Measurements from ENCODE around the gene PRPF19.
A peak's percentile ranks its signal among the peaks of the same experiment; 100 is the strongest.

PRPF19 gene

DNA sequence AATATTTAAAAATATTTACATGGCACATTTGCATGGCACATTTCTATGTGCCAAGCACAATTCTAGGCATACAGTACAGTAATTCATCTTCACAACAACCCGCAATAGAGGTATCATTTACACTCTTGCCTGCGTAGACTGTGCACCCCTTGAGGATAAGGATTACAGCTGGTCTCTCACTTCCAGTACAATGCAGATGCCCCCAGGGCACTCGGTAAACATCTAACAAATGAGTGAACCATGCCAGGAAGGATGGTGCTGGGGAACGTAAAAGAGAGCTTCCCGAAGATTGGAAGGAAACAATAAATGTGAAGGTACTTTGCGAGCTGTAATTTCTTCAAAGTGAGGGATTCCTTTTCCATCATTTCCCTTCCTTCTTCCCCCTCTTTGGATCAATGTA, 1.3 kb downstream of the PRPF19 start:
- no peak for DNase-seq (ENCODE audit: low read depth)

DNA sequence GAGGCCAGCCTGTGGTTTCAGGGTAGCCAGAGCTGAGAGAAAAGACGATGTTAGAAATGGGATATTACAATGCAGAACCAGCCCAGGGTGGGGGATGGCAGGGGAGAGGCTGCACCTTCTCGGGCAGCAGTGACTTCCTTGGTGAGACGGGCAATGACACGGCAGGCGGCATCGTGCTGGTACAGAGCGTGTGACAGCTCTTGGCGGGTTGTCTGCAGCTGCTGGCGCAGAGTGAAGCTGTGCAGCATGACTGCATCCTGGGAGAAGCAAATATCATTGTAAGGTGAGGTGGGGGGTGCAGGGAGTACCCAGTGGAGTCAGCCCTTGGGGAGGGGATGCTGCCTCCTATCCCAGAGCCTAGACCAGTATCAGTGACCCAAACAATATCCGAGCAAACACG, 3.8 kb downstream of the PRPF19 start:
- DNase-seq (ENCODE audit: low read depth): no peak

DNA sequence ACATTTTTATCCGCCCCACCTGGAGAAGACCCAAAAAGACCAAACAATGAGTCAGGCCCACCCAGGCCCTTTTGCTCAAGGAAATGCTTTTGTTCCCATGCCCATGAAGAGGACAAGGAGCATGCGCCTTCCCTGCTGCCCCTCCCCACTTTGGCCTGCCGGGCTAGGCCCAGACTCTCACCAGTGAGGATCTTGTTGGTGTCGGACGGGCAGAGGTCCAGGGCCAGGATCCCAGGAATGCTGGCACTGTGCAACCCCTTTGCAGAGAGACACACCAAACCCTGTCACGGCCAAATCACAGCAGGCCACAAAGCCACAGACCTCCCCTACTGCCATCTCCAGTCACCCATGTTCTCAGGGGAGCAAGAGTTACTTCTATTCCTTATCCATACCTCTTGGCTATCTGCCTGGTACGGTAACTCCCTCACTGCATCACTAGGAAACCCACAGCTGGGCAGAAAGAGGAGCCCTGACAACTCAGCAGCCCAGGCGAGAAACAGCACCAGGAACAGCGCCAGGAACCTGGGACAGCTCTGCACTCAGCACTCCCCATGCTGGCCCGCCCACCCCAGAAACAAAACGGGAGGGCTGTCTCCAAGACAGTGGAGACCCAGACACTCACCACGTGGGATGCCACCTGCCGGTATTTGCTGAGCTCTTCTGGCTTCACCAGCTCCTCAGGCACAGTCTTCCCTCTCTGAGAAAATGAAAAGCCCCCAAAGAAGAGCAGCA, 5.5 kb downstream of the PRPF19 start:
- no peak for DNase-seq (ENCODE audit: low read depth)

DNA sequence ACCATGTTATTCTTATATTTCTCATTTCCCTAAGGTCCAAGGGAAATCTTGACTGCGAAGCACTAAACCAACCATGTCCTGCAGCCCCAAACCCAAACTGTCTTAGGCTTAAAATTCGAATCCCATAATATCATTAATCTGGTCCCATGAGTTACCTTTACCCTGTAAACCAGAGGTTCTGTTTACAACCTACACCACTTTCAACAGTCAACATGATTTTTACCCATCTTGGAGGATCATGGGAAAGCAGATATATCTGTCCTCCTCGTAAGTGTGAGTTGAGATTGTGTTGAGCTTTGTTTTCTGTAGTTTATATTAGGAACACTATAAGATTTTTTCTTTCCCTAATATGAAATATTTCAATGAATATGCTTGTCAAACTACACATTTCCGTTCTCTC, 6.4 kb downstream of the PRPF19 start:
- no peak for DNase-seq (ENCODE audit: low read depth)

DNA sequence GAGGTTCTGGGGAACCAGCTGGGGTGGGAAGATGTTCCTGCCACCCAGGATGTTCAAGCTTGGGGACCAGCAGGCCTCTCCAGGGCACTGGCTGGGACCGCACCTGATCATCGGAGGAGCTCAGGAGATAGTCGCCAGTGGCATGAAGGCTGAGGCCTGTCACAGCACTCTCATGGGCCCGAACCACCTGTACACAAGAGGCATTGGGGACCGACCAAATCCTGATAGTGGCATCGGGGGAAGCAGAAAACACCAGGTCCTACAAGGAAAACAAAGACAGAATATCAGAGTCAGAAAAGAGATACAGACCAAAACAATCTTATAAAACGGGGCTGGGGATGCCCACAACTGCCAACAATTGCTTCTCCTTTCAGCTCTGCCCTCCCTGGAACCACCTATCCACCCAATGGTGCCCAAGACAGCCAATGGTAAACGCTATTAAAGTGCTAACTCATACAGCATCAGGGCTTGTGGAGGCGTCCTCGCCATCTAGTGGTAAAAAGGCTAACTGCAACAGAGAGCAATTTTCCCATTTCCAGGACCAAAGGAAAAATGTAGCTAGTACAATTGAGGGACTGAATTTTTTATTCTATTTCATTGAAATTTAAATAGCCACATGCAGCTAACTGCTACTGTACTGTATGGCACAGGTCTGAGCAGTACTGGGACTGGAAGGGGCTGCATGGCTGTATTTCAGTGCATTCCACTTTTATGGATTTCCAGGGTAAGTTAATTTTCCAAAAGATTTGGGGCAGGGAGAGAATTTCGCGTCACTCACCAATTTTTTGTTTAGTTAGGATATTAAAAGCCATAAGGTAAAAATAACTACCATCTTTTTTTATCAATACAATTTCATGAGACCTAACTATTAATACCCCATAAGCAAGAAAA, 7.1 kb downstream of the PRPF19 start:
- DNase-seq (ENCODE audit: low read depth): peak; percentile 53

DNA sequence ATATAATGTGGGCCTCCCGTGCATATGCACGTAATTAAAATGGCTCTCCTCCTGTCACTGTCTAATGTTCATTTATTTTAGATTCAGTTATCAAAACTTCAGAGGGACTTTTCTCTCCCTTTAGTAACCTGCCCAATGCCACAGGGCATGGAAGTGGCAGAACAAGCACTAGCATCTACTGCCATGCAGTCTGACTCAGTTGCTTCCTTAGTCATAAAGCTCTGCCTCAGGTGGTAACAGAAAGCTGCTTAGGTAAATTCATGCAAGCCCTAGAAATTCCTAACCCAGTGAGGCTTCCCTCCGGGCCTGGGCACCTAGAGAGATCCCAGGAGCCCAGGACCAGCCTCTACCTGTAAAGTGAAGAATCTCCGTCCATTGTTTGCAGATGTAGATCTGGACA, 8.9 kb downstream of the PRPF19 start:
- DNase-seq (ENCODE audit: low read depth): no peak

DNA sequence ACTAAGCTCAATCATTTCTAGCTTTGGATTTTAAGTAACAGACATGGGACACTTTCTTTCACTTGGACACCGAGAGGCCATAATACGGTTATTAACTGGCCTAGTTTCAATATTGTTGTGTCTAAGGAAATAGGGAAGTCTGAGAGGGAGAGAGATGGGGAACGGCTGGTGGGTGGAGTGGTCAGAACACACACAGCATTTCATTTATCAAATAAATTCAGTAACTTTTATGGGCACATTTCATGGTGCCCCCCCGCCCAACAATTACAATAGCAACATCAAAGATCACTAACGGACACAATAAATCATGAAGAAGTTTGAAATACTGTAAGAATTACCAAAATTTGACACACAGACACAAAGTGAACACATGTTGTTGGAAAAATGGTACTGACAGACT, 10.7 kb downstream of the PRPF19 start:
- no peak for DNase-seq (ENCODE audit: low read depth)

DNA sequence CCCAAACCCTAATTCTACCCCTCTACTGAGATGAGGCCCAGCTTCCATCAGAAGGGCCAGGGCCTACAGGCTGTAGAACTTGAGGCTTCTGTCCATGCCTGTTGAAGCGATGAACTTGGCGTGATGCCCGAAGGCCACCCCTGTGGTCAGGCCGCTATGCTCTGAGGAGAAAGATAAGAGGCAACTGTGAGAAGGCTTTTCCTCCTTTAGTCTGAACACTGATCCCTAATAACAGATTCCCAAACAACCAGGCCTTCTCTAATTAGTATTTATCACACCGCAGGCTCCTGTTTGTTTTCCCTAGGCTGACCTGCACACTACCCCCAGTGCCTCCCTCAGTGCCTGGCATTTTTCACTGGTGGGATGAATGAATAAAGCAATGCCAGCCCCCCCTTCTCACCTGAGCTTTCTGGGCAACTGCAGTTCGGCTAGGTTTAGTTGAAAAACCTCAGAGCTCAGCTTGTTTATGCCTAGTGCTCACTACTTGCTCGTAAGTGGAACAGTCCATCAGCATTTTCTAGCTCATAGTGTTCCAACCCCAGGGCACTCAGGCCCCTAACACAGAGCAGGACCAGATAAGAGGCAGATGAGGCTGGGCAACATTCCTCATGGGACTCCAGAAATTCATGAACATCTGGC, 15.2 kb downstream of the PRPF19 start:
- DNase-seq (ENCODE audit: low read depth): no peak

DNA sequence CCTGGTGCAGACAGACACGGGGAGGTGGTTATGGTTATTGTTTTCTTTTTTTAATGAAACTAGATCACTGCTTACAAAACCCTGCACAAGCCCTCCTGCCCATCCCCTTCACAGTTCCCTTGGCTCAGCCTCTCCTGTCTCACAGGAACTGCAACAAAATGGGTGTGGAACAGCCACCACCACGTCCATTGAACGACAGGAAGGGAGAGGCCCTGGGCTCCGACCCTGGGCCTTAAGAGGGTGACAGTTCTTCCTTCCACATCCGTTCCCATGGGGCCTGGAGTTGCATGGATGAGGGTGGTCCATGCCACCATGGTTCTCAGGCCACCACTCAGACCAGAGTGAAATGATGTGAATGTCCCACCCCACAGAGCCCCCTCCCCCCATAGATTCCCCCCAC, 15.7 kb downstream of the PRPF19 start:
- DNase-seq (ENCODE audit: low read depth): no peak

DNA sequence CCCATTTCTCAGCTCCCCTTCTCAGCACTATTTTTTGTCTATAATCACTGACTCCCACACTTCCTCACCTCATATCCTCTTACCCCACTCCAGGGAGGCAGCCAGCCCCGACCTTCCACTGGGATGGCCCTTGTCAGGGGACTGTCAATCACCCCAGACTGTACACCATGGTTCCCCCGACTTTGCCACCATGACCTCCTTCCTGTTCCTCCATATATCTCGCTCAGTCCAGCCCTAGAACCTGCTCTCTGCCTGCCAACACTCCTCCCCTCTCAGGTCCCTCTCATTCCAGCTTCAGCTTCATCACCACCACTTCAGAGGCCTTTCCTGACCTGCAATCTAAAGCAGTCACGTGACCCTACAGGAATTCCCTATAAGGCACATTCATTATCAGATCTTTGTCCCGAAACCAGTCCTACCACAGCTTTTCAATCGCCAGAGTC, 16.5 kb downstream of the PRPF19 start:
- no peak for DNase-seq (ENCODE audit: low read depth)

DNA sequence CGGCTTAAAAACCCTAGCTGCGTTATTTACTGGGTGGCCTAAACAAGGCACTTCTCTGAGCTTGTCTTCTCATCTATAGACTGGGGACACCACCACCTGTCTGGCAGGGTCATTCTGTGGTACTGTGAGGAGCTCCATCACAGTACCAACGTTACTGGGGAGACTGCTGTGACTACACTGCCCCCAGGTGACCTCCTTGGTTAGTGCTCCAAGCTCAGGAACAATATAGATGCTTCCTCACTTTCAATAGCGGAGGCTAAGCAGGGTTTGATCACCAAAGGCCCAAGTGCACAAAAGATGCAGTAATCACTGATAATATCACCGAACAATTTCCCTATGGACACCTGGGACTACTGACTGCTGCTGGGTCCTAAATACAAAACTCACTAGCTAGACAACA, 18.8 kb downstream of the PRPF19 start:
- DNase-seq (ENCODE audit: low read depth): no peak

DNA sequence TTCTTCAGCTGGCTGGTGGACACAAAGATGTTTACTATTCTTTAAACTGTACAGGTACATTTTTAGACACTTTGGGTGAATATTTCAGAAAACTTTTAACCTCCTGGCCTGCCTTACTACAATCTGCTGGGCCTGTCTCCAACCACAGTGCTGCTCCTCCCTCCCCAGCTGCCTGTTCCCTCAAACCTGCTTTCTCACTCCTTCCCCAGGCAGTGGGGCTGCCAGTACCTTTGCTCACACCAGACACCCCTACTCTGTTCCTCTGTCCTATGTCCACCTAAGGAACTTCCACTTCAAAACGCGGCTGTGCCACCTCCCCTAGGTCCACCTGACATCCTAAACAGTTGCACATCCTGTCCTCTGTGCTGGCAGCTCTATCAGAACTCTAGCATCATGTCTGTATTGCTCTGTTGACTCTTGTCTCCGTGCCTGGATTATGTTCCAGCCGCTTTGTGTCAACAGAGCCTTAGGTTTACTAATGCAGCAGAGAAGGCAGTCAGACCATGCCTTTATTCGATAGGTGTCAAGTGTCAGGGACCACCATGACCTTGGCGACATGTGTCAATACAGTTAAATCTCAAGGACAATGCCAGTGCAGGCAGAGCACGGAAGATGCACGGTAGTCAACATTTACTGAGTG, 25.6 kb downstream of the PRPF19 start:
- DNase-seq (ENCODE audit: low read depth): no peak

DNA sequence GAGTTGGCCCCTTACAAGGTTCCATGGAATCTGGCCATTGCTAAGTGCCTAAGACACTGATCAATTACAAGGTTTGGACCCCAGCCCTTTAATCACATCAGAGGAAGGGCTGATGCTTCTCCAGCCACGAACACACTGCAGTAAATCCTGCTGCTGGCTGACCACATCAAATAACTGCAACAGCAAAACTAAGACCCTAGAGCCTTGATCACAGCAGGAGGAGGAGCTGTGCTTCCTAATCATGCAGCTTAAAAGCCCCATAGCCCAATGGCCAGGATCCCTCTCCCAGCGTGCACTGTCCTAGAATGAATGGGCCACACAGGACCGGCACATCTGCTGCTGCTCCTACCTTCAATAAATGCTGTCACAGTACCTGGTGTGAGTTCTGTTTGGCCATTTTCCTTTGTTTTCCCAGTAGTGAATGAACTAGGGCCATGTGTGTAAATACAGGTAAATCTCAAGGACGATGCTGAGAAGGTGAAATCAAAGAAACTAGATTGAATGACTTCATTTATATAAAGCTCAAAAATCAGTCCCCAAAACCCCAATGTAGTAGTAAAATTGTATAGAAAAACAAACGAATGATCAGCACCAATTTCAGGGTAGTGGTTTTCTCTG, 26.3 kb downstream of the PRPF19 start:
- DNase-seq (ENCODE audit: low read depth): no peak

DNA sequence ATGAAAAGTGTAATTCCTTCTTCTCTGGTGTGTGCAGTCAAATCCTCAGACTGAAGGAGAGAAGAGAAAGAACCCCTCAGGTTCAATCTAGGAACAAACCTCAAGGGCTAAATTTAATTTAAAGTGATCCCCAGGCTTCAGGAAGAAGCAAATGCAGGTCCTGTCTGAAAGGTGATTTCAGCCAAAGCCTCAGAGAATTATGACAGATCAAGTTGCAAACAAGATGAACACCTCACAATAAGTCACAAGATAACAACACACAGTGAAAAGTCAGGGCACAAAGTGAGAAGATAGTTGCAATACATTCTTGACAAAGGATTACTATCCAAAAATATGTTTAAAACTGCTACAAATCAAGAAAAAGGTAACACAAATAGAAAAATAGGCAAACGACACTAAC, 27.3 kb downstream of the PRPF19 start:
- DNase-seq (ENCODE audit: low read depth): no peak

DNA sequence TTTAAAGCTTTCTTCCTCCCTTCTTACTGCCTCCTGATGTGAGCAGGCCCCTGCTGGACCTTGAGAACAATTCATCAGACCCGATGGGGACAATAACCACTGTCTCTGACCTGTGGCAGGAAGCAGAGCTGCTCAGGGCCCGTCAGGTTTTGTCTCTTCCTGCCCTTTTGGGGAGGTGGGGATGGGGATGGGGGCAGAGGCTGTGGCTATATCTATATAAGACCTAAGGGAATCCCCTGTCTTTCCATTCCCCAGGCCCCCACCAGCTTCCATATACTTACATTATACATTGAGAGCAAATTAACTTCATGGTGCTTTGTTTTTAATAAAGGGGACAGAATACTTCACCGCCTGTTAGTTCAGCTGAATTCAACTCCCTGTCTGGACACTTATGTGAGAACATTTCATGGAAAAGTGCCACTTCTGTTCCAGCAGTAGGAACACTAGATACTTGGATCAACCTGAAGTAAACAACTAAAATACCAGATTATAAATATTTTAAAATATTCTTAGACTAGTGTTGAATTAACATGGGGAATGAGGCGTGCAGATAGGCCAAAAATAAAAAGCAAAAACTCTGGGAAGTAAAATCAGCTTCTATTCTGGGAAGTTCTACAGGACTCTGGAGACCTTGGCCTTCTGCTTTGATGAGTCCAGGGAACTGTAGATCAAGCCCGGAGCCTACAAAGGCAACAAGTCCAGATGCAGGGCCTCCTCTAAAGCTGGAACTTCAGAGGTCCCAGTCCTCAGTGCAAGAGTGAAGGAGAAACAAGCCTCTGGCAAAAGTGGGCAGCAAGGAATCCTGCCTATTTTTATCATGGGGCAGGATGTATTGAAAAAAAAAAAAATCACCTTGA, 27.9 kb downstream of the PRPF19 start:
- no peak for DNase-seq (ENCODE audit: low read depth)

DNA sequence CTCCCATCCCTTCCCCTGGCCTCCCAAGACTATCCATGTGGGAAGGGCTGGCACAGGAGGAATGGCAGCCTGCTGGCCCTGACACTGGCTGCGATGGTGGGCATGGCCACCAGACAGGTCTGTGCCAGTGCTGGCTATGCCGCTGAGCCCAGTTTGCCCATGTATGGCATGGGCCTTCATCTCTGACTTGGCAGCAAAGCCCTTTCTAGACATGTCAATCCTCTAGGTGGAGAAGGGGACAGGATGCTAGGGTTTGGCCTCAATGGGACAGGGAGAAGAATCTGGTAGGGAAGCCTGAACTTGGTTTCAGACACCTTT, 30.3 kb downstream of the PRPF19 start:
- DNase-seq (ENCODE audit: low read depth): no peak

DNA sequence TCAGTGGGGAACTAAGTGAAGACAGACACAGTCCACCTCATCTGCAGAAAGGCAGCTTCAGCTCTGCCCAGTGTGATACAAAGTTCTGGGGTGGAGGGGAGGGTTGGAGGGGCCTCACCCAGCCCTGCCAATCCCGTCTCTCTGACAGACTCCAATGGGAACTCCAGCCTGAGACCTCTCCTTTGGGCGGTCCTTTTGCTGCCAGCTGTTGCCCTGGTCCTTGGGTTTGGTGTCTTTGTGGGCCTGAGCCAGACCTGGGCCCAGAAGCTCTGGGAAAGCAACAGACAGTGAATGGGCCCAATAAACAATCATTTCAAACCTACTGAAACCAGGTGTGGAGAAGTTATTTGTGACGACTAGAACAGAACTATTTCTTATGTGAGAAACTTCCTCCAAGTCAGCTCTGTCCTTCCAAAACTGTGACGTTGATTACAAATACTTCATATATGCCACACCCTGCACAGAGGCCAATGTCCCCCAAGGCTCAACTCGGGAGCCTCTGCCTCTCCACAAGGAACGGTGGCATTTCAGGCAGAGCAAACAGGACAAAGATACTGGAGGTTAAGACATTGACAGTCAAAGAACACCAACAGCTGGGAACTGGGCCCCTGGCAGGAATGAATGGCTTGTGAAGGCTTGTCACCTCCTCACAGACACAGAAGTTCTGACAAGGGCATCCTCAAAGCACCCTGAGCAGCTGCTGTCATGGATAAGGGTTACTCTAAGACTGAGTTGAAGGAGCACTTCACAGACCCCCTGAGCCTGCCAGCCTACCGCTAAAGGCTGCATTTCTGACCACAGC, 30.8 kb downstream of the PRPF19 start:
- DNase-seq (ENCODE audit: low read depth): no peak

DNA sequence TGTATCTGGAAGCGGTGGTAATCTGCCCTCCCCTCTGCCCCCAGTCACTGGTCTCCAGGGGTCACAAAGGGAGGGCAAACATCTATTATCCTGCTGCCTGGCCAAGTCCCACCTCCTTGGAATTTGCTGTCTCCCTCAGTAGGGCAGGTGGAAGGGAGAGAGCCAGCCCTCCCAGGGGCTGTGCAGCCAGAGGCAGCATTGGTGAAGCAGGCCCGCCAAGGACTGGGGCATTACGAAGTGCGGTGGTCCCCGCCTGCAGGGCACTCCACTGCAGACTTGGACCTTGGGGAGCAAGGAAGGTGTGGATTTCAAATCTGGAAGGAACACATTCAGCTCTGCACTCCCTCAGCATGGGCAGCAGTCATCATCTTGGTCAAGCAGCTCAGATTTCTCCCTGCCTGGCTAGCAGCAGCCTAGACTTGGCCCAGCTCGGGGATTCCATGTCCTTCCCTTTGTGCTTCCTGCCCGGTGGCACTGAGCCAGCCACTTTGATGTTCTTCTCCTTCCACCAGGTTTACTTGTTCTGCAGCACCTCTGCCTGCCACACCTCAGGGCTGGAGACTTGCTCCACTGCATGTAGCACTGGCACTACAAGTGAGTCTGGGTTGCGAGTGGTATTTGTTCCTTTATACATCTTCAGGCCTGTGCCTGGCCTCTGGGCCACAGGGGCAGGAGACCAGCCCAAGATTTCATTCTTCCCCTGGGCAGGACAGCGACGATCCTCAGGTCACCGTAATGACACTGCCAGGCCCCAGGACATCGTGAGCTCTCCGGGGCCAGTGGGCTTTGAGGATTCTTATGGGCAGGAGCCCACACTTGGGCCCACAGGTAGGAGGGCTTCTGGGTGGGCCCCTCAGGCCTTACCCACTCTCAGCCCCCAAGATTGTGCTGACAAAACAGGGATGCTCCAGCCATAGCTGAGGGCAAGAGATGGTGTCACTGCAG, 31.7 kb downstream of the PRPF19 start:
- DNase-seq (ENCODE audit: low read depth): no peak

DNA sequence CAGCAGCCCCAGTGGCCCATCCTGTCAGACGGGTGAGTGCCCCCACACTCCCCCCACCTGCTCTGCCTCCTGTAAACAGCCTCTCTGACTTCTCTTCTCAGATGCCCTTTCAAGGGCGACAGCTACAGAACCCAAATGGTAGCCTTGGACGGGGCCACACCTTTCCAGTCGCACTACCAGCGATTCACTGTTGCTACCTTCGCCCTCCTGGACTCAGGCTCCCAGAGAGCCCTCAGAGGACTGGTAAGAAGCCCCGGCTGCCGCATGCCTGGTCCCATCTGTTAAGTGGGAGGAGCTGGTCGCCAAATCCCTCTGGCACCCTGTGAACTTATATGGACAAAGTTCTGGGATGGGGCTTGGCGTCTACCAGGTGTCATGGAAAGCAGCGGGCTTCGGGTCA, 32.9 kb downstream of the PRPF19 start:
- no peak for DNase-seq (ENCODE audit: low read depth)
